ENCODE measurements around the gene NMNAT2.

NMNAT2 gene

GRCh38 chr1:183246436-183246835, 171.7 kb downstream of the NMNAT2 start:
- peak; percentile 38 for DNase-seq (ENCODE audit: low read depth)
- no peak overlapping the region for H3K4me3 ChIP-seq (ENCODE audit: low read depth, low read length)
- TF ChIP-seq POLR2A (IDR thresholded peaks at IDR 0.05; ENCODE audit: extremely low read depth, insufficient read length) = no peak
- TF ChIP-seq, protein P1, sequence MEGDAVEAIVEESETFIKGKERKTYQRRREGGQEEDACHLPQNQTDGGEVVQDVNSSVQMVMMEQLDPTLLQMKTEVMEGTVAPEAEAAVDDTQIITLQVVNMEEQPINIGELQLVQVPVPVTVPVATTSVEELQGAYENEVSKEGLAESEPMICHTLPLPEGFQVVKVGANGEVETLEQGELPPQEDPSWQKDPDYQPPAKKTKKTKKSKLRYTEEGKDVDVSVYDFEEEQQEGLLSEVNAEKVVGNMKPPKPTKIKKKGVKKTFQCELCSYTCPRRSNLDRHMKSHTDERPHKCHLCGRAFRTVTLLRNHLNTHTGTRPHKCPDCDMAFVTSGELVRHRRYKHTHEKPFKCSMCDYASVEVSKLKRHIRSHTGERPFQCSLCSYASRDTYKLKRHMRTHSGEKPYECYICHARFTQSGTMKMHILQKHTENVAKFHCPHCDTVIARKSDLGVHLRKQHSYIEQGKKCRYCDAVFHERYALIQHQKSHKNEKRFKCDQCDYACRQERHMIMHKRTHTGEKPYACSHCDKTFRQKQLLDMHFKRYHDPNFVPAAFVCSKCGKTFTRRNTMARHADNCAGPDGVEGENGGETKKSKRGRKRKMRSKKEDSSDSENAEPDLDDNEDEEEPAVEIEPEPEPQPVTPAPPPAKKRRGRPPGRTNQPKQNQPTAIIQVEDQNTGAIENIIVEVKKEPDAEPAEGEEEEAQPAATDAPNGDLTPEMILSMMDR (IDR thresholded peaks at IDR 0.05; ENCODE audit: low read depth, low read length) = no peak
- no peak for TF ChIP-seq MAX (IDR thresholded peaks at IDR 0.05; ENCODE audit: low read depth, low read length)
- no peak for TF ChIP-seq MYC (IDR thresholded peaks at IDR 0.05; ENCODE audit: low read depth, low read length)

DNA sequence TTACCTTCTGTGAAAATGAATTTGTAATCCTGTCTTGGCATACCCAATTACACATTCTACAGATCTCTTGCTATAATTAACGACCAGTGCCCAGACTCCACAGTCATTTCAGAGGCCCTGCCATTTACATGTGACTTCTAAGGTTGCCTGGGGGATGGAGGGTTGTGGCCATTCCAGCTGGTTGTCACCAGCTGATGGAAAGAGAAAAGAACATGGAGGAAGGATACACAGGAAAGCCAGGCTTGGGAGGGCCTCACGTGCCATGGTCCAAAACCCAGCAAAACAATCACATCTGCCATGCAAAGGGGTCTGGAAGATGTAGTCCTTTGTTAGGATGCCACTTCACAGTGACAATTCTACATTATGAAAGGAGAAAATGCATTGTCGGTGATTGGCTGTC, 172.8 kb downstream of the NMNAT2 start:
- TF ChIP-seq MAX (IDR thresholded peaks at IDR 0.05; ENCODE audit: low read depth, low read length) = no peak
- TF ChIP-seq, protein P1 (IDR thresholded peaks at IDR 0.05; ENCODE audit: low read depth, low read length) = no peak
- no peak for TF ChIP-seq MYC (IDR thresholded peaks at IDR 0.05; ENCODE audit: low read depth, low read length)
- no peak for TF ChIP-seq POLR2A (IDR thresholded peaks at IDR 0.05; ENCODE audit: extremely low read depth, insufficient read length)
- DNase-seq (ENCODE audit: low read depth) = no peak
- no peak overlapping the region for H3K4me3 ChIP-seq (ENCODE audit: low read depth, low read length)

GRCh38 chr1:183244466-183244865, 173.7 kb downstream of the NMNAT2 start:
- no peak overlapping the region for H3K4me3 ChIP-seq (ENCODE audit: low read depth, low read length)
- TF ChIP-seq, protein P1 (IDR thresholded peaks at IDR 0.05; ENCODE audit: low read depth, low read length) = no peak
- TF ChIP-seq POLR2A (IDR thresholded peaks at IDR 0.05; ENCODE audit: extremely low read depth, insufficient read length) (no peak), MAX (IDR thresholded peaks at IDR 0.05; ENCODE audit: low read depth, low read length) (no peak), MYC (IDR thresholded peaks at IDR 0.05; ENCODE audit: low read depth, low read length) (no peak)
- DNase-seq (ENCODE audit: low read depth) = peak; percentile 97

DNA sequence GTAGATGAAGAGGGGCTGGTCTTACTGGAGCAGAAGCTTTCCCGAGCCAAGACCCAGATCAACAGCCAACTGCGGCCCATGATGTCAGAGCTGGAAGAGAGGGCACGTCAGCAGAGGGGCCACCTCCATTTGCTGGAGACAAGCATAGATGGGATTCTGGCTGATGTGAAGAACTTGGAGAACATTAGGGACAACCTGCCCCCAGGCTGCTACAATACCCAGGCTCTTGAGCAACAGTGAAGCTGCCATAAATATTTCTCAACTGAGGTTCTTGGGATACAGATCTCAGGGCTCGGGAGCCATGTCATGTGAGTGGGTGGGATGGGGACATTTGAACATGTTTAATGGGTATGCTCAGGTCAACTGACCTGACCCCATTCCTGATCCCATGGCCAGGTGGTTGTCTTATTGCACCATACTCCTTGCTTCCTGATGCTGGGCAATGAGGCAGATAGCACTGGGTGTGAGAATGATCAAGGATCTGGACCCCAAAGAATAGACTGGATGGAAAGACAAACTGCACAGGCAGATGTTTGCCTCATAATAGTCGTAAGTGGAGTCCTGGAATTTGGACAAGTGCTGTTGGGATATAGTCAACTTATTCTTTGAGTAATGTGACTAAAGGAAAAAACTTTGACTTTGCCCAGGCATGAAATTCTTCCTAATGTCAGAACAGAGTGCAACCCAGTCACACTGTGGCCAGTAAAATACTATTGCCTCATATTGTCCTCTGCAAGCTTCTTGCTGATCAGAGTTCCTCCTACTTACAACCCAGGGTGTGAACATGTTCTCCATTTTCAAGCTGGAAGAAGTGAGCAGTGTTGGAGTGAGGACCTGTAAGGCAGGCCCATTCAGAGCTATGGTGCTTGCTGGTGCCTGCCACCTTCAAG, 174.8 kb downstream of the NMNAT2 start:
- peak; percentile 85 for DNase-seq (ENCODE audit: low read depth)
- no peak overlapping the region for H3K4me3 ChIP-seq (ENCODE audit: low read depth, low read length)
- TF ChIP-seq, protein P1 (IDR thresholded peaks at IDR 0.05; ENCODE audit: low read depth, low read length) = no peak
- TF ChIP-seq MYC (IDR thresholded peaks at IDR 0.05; ENCODE audit: low read depth, low read length) = peak; percentile 27; the same call in 1 of the 2 replicates
- TF ChIP-seq MAX (IDR thresholded peaks at IDR 0.05; ENCODE audit: low read depth, low read length) = peak; percentile 59; the same call in 1 of the 2 replicates
- TF ChIP-seq POLR2A (IDR thresholded peaks at IDR 0.05; ENCODE audit: extremely low read depth, insufficient read length) = no peak

DNA sequence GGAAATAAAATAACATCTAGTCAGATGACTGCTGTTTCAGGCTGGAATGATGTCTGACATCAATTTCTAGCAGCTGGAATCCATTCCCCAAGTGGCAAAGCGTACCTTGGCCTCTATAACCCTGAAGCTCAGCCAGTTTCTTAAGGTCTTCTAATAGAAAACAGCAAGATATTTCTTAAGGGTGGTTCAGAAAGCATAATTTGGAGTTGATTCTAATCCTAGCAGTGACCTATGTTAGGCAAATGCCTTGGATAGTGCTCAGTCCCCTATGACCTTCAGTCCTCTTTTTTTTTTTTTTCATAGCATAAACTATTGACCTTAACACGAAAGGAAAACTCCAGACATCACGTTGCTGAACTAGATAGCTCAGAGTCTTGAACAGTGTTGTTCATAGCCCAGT, 175.6 kb downstream of the NMNAT2 start:
- TF ChIP-seq POLR2A (IDR thresholded peaks at IDR 0.05; ENCODE audit: extremely low read depth, insufficient read length) (no peak), MAX (IDR thresholded peaks at IDR 0.05; ENCODE audit: low read depth, low read length) (no peak), MYC (IDR thresholded peaks at IDR 0.05; ENCODE audit: low read depth, low read length) (no peak)
- TF ChIP-seq, protein P1 (IDR thresholded peaks at IDR 0.05; ENCODE audit: low read depth, low read length) = no peak
- H3K4me3 ChIP-seq (ENCODE audit: low read depth, low read length) = no peak overlapping the region
- no peak for DNase-seq (ENCODE audit: low read depth)
